NCI-H1092 treated with DMSO at 0.1 percent for 48 hours (cell line): ENCODE data around the gene TNN.
"Not testable (repeated sequence)": the region's sequence is repeated elsewhere in the genome, so short reads cannot be mapped to it uniquely, and the experiment has no call there.

Source experiments
- DNase-seq: peaks from one replicate; lab custom pipeline; 2025; lab: John Stamatoyannopoulos, UW

The TNN gene

GRCh38 chr1:175067362-175068106 is at the start of gene TNN:
Gene TNN, plus strand, starts transcription at chr1:175067833. Its CDS starts 9,586 bp downstream, at chr1:175077419.
- no peak for DNase-seq

- DNase-seq: no peak
These were observed 48.1 kb upstream of the TNN start for GRCh38 chr1:175019524-175019923.

GRCh38 chr1:175023043-175023921 is 44.4 kb upstream of the TNN start, which contains the start of gene MRPS14:
Gene MRPS14, minus strand, starts transcription at chr1:175023425. Its CDS starts 17 bp downstream, at chr1:175023408.
- peak; percentile 99 for DNase-seq

- not testable (repeated sequence) for DNase-seq
These were observed 43.8 kb upstream of the TNN start for GRCh38 chr1:175023922-175024242.

- DNase-seq: no peak
These were observed 42.9 kb upstream of the TNN start for GRCh38 chr1:175024773-175025172.

GRCh38 chr1:175033953-175034352 is 33.7 kb upstream of the TNN start:
- DNase-seq: no peak

GRCh38 chr1:175034775-175035174 is 32.9 kb upstream of the TNN start:
- DNase-seq: no peak

GRCh38 chr1:175035865-175036264 is 31.8 kb upstream of the TNN start:
- DNase-seq: no peak

GRCh38 chr1:175036476-175036875 is 31.2 kb upstream of the TNN start:
- no peak for DNase-seq

- no peak for DNase-seq
These were observed 30.2 kb upstream of the TNN start for GRCh38 chr1:175037416-175037815.

GRCh38 chr1:175040324-175040879 is 27.2 kb upstream of the TNN start:
- peak; percentile 8 for DNase-seq

GRCh38 chr1:175042650-175043049 is 25.0 kb upstream of the TNN start:
- no peak for DNase-seq

- no peak for DNase-seq
These were observed 23.8 kb upstream of the TNN start for GRCh38 chr1:175043824-175044223.

- not testable (repeated sequence) for DNase-seq
These were observed 23.0 kb upstream of the TNN start for GRCh38 chr1:175044591-175044990.

GRCh38 chr1:175045097-175045496 is 22.5 kb upstream of the TNN start:
- no peak for DNase-seq

GRCh38 chr1:175045519-175045918 is 22.1 kb upstream of the TNN start:
- DNase-seq: no peak

- DNase-seq: no peak
These were observed 16.6 kb upstream of the TNN start for GRCh38 chr1:175050992-175051391.

- DNase-seq: no peak
These were observed 12.9 kb upstream of the TNN start for GRCh38 chr1:175054736-175055135.

- DNase-seq: no peak
These were observed 5.3 kb upstream of the TNN start for GRCh38 chr1:175062339-175062738.

GRCh38 chr1:175062858-175063257 is 4.8 kb upstream of the TNN start:
- no peak for DNase-seq

- no peak for DNase-seq
These were observed 3.2 kb downstream of the TNN start for GRCh38 chr1:175070818-175071217.

GRCh38 chr1:175071276-175071943 is 3.8 kb downstream of the TNN start:
- no peak for DNase-seq
